ENCODE data around the gene C12orf56.

DNA sequence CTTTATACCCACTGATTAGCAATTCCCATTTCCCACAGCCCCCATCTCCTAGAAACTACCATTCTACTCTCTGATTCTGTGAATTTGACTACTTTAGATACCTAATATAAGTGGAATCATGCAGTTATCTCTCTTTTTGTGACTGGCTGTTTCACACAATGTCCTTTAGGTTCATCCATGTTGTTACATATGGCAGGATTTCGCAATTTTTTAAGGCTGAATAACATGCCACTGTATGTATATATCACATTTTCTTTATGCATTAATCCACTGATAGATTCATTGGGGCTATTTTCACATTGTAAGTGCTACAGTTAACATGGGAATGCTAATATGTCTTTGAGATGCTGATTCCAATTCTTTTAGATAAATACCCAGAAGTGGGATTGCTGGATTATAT is 49.5 kb upstream of the C12orf56 start:
- no peak for TF ChIP-seq ZNF133 (CRISPR knock-in tag; IDR thresholded peaks at IDR 0.05)
- TF ChIP-seq, protein P1, sequence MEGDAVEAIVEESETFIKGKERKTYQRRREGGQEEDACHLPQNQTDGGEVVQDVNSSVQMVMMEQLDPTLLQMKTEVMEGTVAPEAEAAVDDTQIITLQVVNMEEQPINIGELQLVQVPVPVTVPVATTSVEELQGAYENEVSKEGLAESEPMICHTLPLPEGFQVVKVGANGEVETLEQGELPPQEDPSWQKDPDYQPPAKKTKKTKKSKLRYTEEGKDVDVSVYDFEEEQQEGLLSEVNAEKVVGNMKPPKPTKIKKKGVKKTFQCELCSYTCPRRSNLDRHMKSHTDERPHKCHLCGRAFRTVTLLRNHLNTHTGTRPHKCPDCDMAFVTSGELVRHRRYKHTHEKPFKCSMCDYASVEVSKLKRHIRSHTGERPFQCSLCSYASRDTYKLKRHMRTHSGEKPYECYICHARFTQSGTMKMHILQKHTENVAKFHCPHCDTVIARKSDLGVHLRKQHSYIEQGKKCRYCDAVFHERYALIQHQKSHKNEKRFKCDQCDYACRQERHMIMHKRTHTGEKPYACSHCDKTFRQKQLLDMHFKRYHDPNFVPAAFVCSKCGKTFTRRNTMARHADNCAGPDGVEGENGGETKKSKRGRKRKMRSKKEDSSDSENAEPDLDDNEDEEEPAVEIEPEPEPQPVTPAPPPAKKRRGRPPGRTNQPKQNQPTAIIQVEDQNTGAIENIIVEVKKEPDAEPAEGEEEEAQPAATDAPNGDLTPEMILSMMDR (IDR thresholded peaks at IDR 0.05 in 2 of 3, conservative IDR thresholded peaks at IDR 0.05 in 1 of 3; ENCODE audit: insufficient read depth in 2 of 3, low read depth in 1 of 3, low read length in 3 of 3): no peak
- TF ChIP-seq, protein P2, sequence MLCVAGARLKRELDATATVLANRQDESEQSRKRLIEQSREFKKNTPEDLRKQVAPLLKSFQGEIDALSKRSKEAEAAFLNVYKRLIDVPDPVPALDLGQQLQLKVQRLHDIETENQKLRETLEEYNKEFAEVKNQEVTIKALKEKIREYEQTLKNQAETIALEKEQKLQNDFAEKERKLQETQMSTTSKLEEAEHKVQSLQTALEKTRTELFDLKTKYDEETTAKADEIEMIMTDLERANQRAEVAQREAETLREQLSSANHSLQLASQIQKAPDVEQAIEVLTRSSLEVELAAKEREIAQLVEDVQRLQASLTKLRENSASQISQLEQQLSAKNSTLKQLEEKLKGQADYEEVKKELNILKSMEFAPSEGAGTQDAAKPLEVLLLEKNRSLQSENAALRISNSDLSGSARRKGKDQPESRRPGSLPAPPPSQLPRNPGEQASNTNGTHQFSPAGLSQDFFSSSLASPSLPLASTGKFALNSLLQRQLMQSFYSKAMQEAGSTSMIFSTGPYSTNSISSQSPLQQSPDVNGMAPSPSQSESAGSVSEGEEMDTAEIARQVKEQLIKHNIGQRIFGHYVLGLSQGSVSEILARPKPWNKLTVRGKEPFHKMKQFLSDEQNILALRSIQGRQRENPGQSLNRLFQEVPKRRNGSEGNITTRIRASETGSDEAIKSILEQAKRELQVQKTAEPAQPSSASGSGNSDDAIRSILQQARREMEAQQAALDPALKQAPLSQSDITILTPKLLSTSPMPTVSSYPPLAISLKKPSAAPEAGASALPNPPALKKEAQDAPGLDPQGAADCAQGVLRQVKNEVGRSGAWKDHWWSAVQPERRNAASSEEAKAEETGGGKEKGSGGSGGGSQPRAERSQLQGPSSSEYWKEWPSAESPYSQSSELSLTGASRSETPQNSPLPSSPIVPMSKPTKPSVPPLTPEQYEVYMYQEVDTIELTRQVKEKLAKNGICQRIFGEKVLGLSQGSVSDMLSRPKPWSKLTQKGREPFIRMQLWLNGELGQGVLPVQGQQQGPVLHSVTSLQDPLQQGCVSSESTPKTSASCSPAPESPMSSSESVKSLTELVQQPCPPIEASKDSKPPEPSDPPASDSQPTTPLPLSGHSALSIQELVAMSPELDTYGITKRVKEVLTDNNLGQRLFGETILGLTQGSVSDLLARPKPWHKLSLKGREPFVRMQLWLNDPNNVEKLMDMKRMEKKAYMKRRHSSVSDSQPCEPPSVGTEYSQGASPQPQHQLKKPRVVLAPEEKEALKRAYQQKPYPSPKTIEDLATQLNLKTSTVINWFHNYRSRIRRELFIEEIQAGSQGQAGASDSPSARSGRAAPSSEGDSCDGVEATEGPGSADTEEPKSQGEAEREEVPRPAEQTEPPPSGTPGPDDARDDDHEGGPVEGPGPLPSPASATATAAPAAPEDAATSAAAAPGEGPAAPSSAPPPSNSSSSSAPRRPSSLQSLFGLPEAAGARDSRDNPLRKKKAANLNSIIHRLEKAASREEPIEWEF (CRISPR knock-in tag; IDR thresholded peaks at IDR 0.05): no peak
- TF ChIP-seq NFIC (IDR thresholded peaks at IDR 0.05): no peak
- TF ChIP-seq, protein P3, sequence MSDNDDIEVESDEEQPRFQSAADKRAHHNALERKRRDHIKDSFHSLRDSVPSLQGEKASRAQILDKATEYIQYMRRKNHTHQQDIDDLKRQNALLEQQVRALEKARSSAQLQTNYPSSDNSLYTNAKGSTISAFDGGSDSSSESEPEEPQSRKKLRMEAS (CRISPR knock-in tag; IDR thresholded peaks at IDR 0.05): no peak
- TF ChIP-seq, protein P4, sequence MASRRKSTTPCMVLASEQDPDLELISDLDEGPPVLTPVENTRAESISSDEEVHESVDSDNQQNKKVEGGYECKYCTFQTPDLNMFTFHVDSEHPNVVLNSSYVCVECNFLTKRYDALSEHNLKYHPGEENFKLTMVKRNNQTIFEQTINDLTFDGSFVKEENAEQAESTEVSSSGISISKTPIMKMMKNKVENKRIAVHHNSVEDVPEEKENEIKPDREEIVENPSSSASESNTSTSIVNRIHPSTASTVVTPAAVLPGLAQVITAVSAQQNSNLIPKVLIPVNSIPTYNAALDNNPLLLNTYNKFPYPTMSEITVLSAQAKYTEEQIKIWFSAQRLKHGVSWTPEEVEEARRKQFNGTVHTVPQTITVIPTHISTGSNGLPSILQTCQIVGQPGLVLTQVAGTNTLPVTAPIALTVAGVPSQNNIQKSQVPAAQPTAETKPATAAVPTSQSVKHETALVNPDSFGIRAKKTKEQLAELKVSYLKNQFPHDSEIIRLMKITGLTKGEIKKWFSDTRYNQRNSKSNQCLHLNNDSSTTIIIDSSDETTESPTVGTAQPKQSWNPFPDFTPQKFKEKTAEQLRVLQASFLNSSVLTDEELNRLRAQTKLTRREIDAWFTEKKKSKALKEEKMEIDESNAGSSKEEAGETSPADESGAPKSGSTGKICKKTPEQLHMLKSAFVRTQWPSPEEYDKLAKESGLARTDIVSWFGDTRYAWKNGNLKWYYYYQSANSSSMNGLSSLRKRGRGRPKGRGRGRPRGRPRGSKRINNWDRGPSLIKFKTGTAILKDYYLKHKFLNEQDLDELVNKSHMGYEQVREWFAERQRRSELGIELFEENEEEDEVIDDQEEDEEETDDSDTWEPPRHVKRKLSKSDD (conservative IDR thresholded peaks at IDR 0.05; ENCODE audit: low read length): no peak
- no peak for TF ChIP-seq SMC3 (conservative IDR thresholded peaks at IDR 0.05; ENCODE audit: insufficient read depth, low read depth, low read length)
- TF ChIP-seq NR2C2 (CRISPR knock-in tag; IDR thresholded peaks at IDR 0.05): no peak
- no peak for TF ChIP-seq NR2C2 (tag; IDR thresholded peaks at IDR 0.05)
- TF ChIP-seq, protein P5, sequence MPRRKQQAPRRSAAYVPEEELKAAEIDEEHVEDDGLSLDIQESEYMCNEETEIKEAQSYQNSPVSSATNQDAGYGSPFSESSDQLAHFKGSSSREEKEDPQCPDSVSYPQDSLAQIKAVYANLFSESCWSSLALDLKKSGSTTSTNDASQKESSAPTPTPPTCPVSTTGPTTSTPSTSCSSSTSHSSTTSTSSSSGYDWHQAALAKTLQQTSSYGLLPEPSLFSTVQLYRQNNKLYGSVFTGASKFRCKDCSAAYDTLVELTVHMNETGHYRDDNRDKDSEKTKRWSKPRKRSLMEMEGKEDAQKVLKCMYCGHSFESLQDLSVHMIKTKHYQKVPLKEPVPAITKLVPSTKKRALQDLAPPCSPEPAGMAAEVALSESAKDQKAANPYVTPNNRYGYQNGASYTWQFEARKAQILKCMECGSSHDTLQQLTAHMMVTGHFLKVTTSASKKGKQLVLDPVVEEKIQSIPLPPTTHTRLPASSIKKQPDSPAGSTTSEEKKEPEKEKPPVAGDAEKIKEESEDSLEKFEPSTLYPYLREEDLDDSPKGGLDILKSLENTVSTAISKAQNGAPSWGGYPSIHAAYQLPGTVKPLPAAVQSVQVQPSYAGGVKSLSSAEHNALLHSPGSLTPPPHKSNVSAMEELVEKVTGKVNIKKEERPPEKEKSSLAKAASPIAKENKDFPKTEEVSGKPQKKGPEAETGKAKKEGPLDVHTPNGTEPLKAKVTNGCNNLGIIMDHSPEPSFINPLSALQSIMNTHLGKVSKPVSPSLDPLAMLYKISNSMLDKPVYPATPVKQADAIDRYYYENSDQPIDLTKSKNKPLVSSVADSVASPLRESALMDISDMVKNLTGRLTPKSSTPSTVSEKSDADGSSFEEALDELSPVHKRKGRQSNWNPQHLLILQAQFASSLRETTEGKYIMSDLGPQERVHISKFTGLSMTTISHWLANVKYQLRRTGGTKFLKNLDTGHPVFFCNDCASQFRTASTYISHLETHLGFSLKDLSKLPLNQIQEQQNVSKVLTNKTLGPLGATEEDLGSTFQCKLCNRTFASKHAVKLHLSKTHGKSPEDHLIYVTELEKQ (CRISPR knock-in tag; IDR thresholded peaks at IDR 0.05): no peak
- TF ChIP-seq, protein P6, sequence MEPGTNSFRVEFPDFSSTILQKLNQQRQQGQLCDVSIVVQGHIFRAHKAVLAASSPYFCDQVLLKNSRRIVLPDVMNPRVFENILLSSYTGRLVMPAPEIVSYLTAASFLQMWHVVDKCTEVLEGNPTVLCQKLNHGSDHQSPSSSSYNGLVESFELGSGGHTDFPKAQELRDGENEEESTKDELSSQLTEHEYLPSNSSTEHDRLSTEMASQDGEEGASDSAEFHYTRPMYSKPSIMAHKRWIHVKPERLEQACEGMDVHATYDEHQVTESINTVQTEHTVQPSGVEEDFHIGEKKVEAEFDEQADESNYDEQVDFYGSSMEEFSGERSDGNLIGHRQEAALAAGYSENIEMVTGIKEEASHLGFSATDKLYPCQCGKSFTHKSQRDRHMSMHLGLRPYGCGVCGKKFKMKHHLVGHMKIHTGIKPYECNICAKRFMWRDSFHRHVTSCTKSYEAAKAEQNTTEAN (CRISPR knock-in tag; IDR thresholded peaks at IDR 0.05): no peak

Measured in K562 (cell line).